Gastrocnemius medialis (tissue), 4 donors: ENCODE results near the gene TFIP11.

Experiments used
- CTCF ChIP-seq, 5 experiments: fragments of 450-650 bp in 3 of 5; fragments of 200-600 bp in 2 of 5; sonication (generic) in 2 of 5; IDR thresholded peaks in 4 of 5; conservative IDR thresholded peaks in 1 of 5; 1 replicate in 4 of 5; 2 replicates in 1 of 5; pipeline ENCODE4 v1.5.1; 2016 to 2019; ENCODE audit warnings: antibody characterized with exemption in 5 of 5, mild to moderate bottlenecking in 3 of 5, moderate library complexity in 3 of 5
- POLR2A ChIP-seq, 2 donors: fragments of 450-650 bp; IDR thresholded peaks; one replicate each; pipeline ENCODE4 v1.6.1; 2017; ENCODE audit warnings: antibody characterized with exemption in 2 of 2, mild to moderate bottlenecking in 2 of 2, moderate library complexity in 2 of 2

DNA sequence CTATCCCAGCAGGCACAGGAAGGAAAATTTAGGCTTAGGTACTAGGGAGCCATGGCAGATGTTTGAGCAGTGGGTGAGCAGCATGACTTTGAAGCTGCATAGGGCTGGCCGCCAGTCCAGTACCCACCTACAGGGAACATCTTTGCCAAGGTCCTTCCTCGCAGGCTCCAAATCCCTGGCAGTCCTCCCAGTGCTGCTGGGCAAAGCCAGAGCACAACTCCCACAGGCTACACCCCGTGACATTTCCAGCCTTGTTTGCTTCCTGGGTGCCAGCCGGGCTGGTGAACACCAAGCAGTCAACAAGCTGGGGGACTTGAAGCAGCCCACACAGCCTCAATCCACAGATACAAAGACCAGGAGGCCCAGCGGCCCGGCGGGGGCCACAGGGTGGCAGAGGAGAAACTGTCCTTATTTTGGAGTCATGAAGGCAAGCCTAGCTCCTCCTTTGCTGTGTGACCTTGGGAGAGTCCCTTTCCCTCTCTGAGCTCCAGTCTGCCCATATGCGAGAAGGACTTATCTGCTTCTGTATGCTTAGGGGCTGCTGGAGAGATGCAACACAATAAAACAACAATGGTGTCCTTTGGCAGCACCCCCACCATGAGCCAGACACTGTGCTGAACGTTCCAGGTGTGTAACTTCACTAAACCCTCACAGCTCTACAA is 49.6 kb upstream of the TFIP11 start:
- TF ChIP-seq POLR2A (IDR thresholded peaks at IDR 0.05) (no peak), CTCF (IDR thresholded peaks at IDR 0.05 in 4 of 5, conservative IDR thresholded peaks at IDR 0.05 in 1 of 5) (no peak)
